GM23338 (cell line): ENCODE data around the gene HTRA1.

Experiments used
- CTCF ChIP-seq, 2 experiments: fragments of 200-600 bp in 1 of 2; sonication (generic) in 1 of 2; conservative IDR thresholded peaks; 2 replicates each; pipeline versions ENCODE4 v1.5.1 to v1.6.1; 2016 to 2017; ENCODE audit warnings: antibody characterized with exemption in 2 of 2, low read depth in 2 of 2, mild to moderate bottlenecking in 2 of 2, moderate library complexity in 1 of 2
- EZH2 ChIP-seq: fragments of 200-600 bp; sonication (generic); IDR thresholded peaks from one replicate; pipeline ENCODE4 v1.8.0; 2017; ENCODE audit warnings: antibody characterized with exemption, mild to moderate bottlenecking, low read depth; ENCODE audit not compliant: unreplicated experiment
- REST ChIP-seq: IDR thresholded peaks from one replicate; pipeline ENCODE4 v1.6.1; 2018; ENCODE audit warnings: antibody characterized with exemption; ENCODE audit not compliant: unreplicated experiment

GRCh38 chr10:122507616-122508015, 46.3 kb downstream of the HTRA1 start:
- no peak for TF ChIP-seq EZH2
- no peak for TF ChIP-seq CTCF (conservative IDR thresholded peaks at IDR 0.05; ENCODE audit: low read depth in 2 of 2)
- TF ChIP-seq REST = no peak
